ENCODE results near the gene ZNRF4.

GRCh38 chr19:5485286-5485636, 30.0 kb downstream of the ZNRF4 start:
- no peak for TF ChIP-seq ZBTB10 (tag by site-specific recombination; IDR thresholded peaks at IDR 0.05)
- no peak for TF ChIP-seq ZNF138 (tag by site-specific recombination; IDR thresholded peaks at IDR 0.05; ENCODE audit: borderline replicate concordance)
- TF ChIP-seq CTCF (tag by site-specific recombination; IDR thresholded peaks at IDR 0.05): no peak
- TF ChIP-seq SP7 (tag by site-specific recombination; IDR thresholded peaks at IDR 0.05): no peak
- no peak for TF ChIP-seq ZNF747 (tag by site-specific recombination; IDR thresholded peaks at IDR 0.05)
- no peak for TF ChIP-seq REST (tag by site-specific recombination; IDR thresholded peaks at IDR 0.05)

All from HEK293 (cell line).